Neuron (in vitro differentiated cells): ENCODE results near the gene CDC14A.

Experiments
- H2AFZ ChIP-seq: one replicate; pipeline ENCODE4 v1.6.1; 2013; ENCODE audit warnings: low read depth, mild to moderate bottlenecking, inconsistent platforms, low read length, moderate library complexity
- H3K27me3 ChIP-seq: one replicate; pipeline ENCODE4 v1.6.1; 2013; ENCODE audit warnings: low read length; ENCODE audit not compliant: insufficient read depth
- H3K36me3 ChIP-seq: one replicate; pipeline ENCODE4 v1.6.1; 2013; ENCODE audit warnings: low read length; ENCODE audit not compliant: insufficient read depth
- H3K4me1 ChIP-seq: one replicate; pipeline ENCODE4 v1.6.1; 2013; ENCODE audit warnings: low read length; ENCODE audit not compliant: insufficient read depth
- H3K4me3 ChIP-seq: 2 replicates; pipeline ENCODE4 v1.5.1; 2013; ENCODE audit warnings: mild to moderate bottlenecking, low read length, moderate library complexity
- H3K9me3 ChIP-seq: one replicate; pipeline ENCODE4 v1.6.1; 2013; ENCODE audit warnings: low read length

Gene CDC14A

DNA sequence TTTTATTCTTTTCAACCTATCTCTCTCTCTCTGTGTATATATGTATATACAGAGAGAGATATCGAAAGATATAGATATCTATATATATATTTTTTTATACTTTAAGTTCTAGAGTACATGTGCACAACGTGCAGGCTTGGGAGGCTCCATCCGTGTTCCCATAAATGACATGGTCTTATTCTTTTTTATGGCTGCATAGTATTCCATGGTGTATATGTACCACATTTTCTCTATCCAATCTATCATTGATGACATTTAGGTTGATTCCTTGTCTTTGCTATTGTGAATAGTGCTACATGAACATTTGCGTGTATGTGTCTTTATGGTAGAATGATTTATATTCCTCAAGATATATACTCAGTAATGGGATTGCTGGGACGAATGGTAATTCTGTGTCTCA is 130.4 kb downstream of the CDC14A start:
- Histone ChIP-seq H3K4me1 (peaks cover 12% of the 10 kb centered on the region), H2AFZ (no peak overlapping the region), H3K4me3 (no peak overlapping the region), H3K27me3 (no peaks in the 10 kb centered on the region), H3K9me3 (no peaks in the 10 kb centered on the region), H3K36me3 (no peaks in the 10 kb centered on the region)

DNA sequence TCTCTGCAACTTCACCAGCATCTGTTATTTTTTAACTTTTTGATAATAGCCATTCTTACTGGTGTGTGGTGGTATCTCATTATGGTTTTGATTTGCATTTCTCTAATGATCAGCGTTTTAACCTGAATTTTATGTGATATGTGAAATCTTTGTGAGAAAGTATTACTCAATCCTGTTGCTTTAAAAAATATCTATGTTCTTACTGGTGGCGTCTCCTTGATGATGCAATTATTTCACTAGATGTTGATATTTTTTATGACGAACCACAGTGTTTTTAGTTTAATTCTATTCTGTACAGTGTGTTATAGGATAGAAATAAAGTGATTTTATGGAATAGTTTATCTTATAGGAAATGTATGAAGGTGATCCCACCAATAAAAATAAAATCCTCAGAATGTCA is 130.9 kb downstream of the CDC14A start:
- Histone ChIP-seq H3K4me3 (no peak overlapping the region), H3K27me3 (no peaks in the 10 kb centered on the region), H3K36me3 (no peaks in the 10 kb centered on the region), H2AFZ (no peak overlapping the region), H3K9me3 (no peaks in the 10 kb centered on the region), H3K4me1 (peaks cover 12% of the 10 kb centered on the region)

DNA sequence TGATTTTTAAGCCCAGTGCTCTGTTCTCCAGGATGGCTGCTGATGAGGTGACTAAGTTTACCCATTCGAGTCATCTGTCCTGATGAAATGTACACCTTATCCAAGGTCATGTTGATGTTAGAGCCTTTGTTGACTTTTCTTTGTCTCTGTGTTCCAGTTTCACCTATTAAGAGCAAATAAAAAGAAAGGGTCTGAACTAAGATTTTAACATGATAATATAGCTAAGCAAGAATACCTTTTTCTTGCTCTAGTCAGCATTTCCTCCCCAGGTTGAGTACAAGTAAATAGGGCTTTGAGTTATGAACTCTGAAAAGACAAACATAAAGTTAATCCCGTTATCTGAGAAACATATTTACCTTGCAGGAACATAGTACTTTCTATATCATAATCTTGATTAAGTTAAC is 133.6 kb downstream of the CDC14A start:
- H3K27me3 ChIP-seq = no peaks in the 10 kb centered on the region
- no peaks in the 10 kb centered on the region for H3K36me3 ChIP-seq
- H3K9me3 ChIP-seq = no peaks in the 10 kb centered on the region
- peaks cover 11% of the 10 kb centered on the region for H3K4me1 ChIP-seq
- no peak overlapping the region for H3K4me3 ChIP-seq
- no peak overlapping the region for H2AFZ ChIP-seq

DNA sequence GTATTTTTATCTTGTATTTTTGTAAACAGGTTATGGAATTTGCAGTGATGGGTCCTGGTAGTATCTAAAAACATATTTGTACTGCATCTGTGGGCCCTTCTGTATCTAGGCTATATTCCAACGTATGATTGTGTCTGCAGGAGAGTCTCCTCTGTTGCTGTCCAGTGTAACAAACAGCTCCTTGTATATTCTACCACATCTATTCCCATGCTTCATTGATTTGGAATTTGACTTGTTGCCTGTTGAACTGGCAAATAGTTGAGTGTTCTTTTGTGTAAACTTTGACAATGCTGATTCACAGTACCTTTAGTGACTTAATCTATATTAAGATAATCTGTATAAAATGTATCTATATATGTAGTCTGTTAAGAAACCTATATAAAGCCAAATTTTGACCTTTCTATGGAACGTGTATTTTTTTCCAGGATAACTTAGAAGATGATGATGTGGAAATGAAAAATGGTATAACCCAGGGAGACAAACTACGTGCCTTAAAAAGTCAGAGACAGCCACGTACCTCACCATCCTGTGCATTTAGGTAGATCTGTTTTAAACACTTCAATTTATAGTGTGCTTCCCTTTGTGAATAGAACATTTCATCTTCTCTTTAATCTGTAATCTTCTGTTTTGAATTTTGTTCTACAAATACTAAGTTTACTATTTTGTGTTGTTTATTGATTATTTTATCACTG is 142.2 kb downstream of the CDC14A start:
- peaks cover 25% of the 10 kb centered on the region for H3K36me3 ChIP-seq
- H3K4me3 ChIP-seq = no peak overlapping the region
- no peak overlapping the region for H2AFZ ChIP-seq
- peaks cover 2% of the 10 kb centered on the region for H3K9me3 ChIP-seq
- H3K27me3 ChIP-seq = no peaks in the 10 kb centered on the region
- no peaks in the 10 kb centered on the region for H3K4me1 ChIP-seq

DNA sequence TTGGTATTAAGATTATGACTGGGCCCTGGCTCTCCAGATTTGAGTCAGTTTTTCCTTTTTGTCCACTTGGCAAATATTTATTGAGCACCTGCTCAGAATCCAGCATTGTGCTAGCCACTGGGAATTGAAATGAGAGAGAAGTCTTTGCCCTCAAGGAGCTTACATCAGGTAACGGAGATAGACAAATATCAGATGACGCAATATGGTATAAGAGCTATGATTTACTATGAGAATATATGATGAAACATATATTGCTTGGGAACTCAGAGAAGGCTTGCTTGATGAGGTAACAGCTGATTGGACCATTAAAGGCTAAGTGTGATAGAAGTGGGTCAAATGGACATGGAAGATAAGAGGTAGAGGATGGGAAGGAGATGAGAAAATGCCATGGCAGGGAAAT is 144.6 kb downstream of the CDC14A start:
- peaks cover 32% of the 10 kb centered on the region for H3K36me3 ChIP-seq
- H3K27me3 ChIP-seq = no peaks in the 10 kb centered on the region
- H3K4me3 ChIP-seq = no peak overlapping the region

DNA sequence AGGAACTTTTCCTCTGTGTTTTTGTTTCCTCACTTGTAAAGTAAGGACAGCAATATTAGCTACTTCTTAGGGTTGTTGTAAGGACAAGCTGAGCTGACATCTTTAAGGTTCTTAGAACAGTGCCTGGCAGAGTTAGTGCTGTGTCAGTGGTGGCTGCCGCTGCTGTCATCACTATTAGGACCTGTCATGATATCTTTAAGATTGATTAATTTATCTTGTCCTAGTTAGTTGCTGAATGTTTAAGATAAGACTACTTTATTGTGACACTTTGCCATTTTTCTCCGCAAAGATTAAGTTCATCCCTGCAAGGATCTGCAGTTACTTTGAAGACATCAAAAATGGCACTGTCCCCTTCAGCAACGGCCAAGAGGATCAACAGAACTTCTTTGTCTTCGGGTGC is 145.5 kb downstream of the CDC14A start:
- Histone ChIP-seq H3K36me3 (peaks cover 32% of the 10 kb centered on the region), H2AFZ (no peak overlapping the region), H3K27me3 (no peaks in the 10 kb centered on the region)

More for the DNA sequence above, 144.6 kb downstream of the CDC14A start:
- H3K4me1 ChIP-seq = no peaks in the 10 kb centered on the region
- no peak overlapping the region for H2AFZ ChIP-seq
- no peaks in the 10 kb centered on the region for H3K9me3 ChIP-seq

DNA sequence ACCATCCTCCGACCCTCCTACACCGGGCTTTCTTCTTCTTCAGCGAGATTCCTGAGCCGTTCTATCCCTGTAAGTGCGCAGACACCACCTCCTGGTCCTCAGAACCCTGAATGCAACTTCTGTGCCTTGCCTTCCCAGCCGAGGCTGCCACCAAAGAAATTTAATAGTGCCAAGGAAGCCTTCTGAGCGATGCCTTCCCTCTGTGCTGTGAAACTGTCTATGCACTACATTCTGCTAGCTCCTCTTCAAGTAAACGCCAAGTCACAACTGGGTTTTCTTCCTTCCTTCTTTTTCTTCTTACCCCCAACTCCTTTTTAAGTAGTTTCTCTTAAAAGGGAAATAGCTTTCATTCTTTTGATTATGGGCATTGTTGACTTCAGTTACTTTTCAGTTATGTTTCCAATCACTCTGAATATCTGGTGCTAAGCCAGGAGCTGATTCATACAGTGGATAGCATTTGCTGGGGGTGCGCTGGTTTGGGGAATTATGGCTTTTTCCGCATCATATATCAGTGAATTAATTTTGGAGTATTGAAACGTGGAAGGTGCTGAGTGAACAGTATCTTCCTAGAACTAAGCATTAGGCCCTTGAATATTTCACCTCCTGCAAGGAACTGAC is 147.0 kb downstream of the CDC14A start:
- no peaks in the 10 kb centered on the region for H3K27me3 ChIP-seq
- no peak overlapping the region for H3K4me3 ChIP-seq
- H2AFZ ChIP-seq = no peak overlapping the region
- H3K9me3 ChIP-seq = no peaks in the 10 kb centered on the region
- peaks cover 32% of the 10 kb centered on the region for H3K36me3 ChIP-seq
- H3K4me1 ChIP-seq = no peaks in the 10 kb centered on the region

More for the DNA sequence above, 145.5 kb downstream of the CDC14A start:
- Histone ChIP-seq H3K4me1 (no peaks in the 10 kb centered on the region), H3K9me3 (no peaks in the 10 kb centered on the region), H3K4me3 (no peak overlapping the region)

DNA sequence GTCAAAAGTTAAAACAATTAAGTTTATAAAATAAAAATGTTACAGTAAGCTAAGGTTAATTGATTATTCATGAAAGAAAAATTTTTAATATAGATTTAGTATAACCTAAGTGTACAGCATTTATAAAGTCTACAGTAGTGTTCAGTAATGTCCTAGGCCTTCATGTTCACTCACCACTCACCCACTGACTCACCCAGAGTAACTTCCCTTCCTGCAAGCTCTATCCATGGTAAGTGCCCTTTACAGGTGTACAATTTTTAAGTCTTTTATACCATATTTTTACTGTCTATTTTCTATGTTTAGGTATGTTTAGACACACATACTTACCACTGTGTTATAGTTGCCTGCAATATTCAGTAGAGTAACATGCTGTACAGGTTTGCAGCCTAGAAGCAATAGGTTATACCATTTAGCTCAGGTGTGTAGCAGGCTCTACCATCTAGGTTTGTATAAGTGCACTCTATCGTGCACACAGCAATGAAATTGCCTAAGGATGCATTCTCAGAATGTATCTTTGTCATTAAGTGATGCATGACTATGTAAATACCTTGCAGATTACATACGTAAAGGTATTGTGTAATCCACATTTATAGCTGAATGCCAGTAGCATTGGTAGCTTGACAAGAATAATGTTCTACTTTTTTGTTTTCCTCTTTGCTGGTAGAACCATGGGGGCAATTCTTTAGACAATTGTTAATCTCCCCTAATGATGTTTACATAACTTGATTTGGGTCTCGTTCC is 149.9 kb downstream of the CDC14A start:
- Histone ChIP-seq H3K9me3 (peaks cover 1% of the 10 kb centered on the region), H3K36me3 (peaks cover 38% of the 10 kb centered on the region), H3K4me1 (no peaks in the 10 kb centered on the region), H2AFZ (no peak overlapping the region), H3K4me3 (no peak overlapping the region), H3K27me3 (no peaks in the 10 kb centered on the region)

DNA sequence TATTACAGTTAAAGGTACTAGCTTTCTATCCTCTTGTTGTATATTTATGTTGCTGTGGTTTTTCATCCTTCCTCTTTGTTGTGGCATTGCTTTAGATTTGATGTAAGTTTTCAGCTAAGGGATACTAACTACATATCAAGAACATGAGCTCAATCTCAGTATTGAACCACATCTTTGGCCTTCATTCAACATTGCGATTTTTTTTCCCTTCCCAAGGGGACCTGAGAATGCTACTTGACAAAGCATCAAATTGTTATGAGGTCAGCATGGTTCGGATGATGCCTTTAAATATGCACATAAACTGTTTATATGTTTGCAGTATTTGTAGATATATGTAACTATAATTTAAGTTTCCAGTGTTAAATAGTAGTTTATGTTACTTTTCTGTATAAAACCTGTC is 153.9 kb downstream of the CDC14A start:
- Histone ChIP-seq H3K36me3 (peaks cover 13% of the 10 kb centered on the region), H3K4me3 (no peak overlapping the region), H2AFZ (no peak overlapping the region), H3K4me1 (no peaks in the 10 kb centered on the region), H3K27me3 (no peaks in the 10 kb centered on the region), H3K9me3 (peaks cover 1% of the 10 kb centered on the region)

DNA sequence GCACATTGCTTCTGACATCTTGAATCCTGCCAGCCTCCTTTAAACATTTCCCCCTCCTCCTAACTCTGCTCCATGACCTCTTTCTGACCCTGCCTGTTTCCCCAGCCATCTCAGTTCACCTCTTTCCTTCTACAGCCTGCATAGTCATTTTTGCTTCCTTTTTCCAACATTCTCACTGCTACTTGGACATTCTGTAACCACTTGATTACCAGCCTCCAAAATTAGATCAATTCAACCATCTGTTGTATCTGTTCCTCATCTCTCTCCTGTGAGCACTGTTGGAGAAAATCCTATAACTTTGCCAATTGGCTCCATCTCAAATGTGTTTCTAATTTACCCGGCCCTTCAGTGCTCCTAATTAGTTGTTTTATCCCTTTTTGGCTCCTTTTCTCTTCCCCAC is 158.1 kb downstream of the CDC14A start:
- no peak overlapping the region for H3K4me3 ChIP-seq
- H2AFZ ChIP-seq = no peak overlapping the region
- no peaks in the 10 kb centered on the region for H3K27me3 ChIP-seq
- peaks cover 7% of the 10 kb centered on the region for H3K36me3 ChIP-seq
- H3K9me3 ChIP-seq = peaks cover 1% of the 10 kb centered on the region
- H3K4me1 ChIP-seq = no peaks in the 10 kb centered on the region

DNA sequence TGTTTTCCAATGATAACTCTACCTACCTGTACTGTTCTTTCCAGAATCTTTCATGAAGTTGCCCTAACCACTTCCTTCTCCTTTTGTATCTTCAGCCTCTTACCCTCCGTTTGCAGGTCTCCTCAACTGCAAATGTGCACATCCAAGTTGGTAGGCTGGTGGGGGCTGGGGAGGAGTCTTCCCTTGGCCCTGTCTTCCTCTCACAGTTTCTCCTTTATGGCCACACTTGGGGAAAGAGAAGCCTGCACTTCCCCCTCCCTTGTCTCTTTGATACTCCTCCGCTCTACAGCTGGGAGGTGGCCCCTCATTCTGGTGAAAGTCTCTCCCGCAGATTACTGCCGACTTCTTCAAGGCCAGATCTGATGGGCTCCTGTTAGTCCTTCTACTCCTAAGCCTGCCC is 158.8 kb downstream of the CDC14A start:
- no peaks in the 10 kb centered on the region for H3K27me3 ChIP-seq
- no peaks in the 10 kb centered on the region for H3K4me1 ChIP-seq
- H3K36me3 ChIP-seq = peaks cover 3% of the 10 kb centered on the region
- H3K4me3 ChIP-seq = no peak overlapping the region
- H3K9me3 ChIP-seq = no peaks in the 10 kb centered on the region
- H2AFZ ChIP-seq = no peak overlapping the region

DNA sequence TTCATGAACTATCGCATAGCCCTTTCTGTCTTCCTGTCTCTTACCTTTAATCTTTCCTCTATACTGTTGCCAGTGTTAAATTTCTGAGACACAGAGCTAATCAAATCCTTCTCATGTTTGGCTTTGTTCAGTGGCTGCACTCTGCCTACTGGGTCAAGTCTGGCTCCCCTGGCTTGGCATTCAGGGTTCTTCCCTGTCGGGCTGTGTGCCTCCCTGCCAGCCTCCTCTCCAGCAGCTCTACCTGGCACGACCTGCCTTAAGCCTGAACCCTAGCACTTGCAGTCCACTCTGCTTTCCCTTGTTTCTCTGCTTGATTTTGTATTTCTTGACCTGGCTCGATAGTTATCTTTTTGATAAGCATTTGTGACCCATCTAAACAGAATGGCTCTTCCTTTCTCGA is 159.5 kb downstream of the CDC14A start:
- no peaks in the 10 kb centered on the region for H3K27me3 ChIP-seq
- no peaks in the 10 kb centered on the region for H3K9me3 ChIP-seq
- no peak overlapping the region for H3K4me3 ChIP-seq
- no peak overlapping the region for H2AFZ ChIP-seq
- H3K36me3 ChIP-seq = peaks cover 3% of the 10 kb centered on the region
- H3K4me1 ChIP-seq = no peaks in the 10 kb centered on the region

DNA sequence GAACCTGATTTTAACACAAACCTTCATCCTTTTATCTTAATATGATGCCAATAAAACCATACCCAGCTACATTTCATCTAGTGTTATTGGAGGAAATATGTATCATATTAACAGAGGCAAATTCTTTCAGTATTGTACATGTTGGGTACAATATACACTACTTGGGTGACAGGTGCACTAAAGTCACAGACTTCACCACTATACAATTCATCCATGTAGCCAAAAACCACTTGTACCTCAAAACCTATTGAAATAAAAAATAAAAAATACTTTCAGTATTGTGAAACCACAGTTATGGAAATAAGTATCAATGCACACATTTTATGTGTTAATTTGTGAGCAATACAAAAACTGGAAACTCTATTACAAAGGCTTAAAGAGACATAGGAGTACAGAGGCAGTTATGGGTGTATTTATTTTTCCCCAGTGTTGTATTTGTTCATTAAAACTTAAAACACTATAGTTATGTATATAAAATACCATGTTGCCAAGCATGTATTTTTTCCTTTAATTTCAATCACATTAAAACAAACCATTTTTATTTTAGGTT is 160.6 kb downstream of the CDC14A start:
- H3K4me3 ChIP-seq = no peak overlapping the region
- H2AFZ ChIP-seq = no peak overlapping the region
- no peaks in the 10 kb centered on the region for H3K27me3 ChIP-seq
- peaks cover 3% of the 10 kb centered on the region for H3K36me3 ChIP-seq
- H3K4me1 ChIP-seq = no peaks in the 10 kb centered on the region
- H3K9me3 ChIP-seq = no peaks in the 10 kb centered on the region
